Measurements from ENCODE around the gene GINS1. TPM values are rescaled to one million over a fixed set of nuclear protein-coding genes. Genes with fewer than 3 reads are reported as not detected.

Gene GINS1
- total and polyA plus RNA-seq, 2 donors (not counting 1 experiment from before 2014, with no cell fraction given): 0.61 to 2.0 TPM

DNA sequence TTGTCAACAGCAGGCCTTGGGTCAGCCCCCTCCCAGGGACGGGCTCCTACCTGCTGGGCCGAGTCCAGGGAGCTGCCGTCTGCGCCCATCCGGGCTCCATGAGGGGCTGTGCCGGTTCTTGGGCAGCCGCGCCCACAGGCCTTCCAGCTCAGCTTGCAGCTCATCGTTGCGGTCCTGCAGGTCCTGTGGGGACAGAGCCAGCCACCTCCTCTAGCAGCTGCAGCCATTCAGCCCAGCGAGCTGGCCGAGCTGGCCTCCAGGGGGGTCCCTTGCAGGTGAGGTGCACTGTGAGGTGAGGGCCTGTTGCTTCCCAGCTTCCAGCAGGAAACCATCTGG is 74.4 kb downstream of the GINS1 start:
- no peak overlapping the region for H3K27ac Mint-ChIP-seq
- DNase-seq (no peak), ATAC-seq (ENCODE audit: low read depth) (no peak)
- Histone ChIP-seq H3K36me3 (replicated peaks in 1 of 2; ENCODE audit: control extremely low read depth in 1 of 2, control insufficient read depth in 1 of 2, extremely low read depth in 1 of 2, insufficient read depth in 2 of 2, low read length in 1 of 2) (no peaks in the 10 kb centered on the region), H3K4me3 (ENCODE audit: control extremely low read depth in 1 of 5, extremely low read depth in 1 of 5, insufficient read depth in 1 of 5, low read depth in 2 of 5, low read length in 4 of 5) (no peak overlapping the region), H4K20me1 (ENCODE audit: control insufficient read depth, insufficient read depth, low read length, poor library complexity, severe bottlenecking) (no peaks in the 10 kb centered on the region), H3K4me1 (ENCODE audit: control insufficient read depth in 2 of 2, insufficient read depth in 2 of 2, low read length in 2 of 2) (peaks cover 0 to 7% of the 10 kb centered on the region in 2 donors), H3K4me2 (replicated peaks; ENCODE audit: low read depth, low read length, poor library complexity, severe bottlenecking) (no peak overlapping the region), H3K9ac (ENCODE audit: low read length) (no peak overlapping the region), H3K79me2 (ENCODE audit: control insufficient read depth, insufficient read depth, low read length) (no peaks in the 10 kb centered on the region), H3K9me3 (ENCODE audit: control extremely low read depth in 1 of 3, control insufficient read depth in 2 of 3, insufficient read depth in 1 of 3, low read length in 2 of 3) (no peaks in the 10 kb centered on the region), H3K27ac (ENCODE audit: low read length in 2 of 2) (no peak overlapping the region), H3K27me3 (replicated peaks in 1 of 4; ENCODE audit: control extremely low read depth in 1 of 4, control insufficient read depth in 3 of 4, insufficient read depth in 4 of 4, low read length in 3 of 4) (no peaks in the 10 kb centered on the region), H2AFZ (ENCODE audit: insufficient read depth, low read depth, low read length, poor library complexity, severe bottlenecking) (no peak overlapping the region)
- intact Hi-C loops (cut with micrococcal nuclease): no loop called here
- ChIA-PET POLR2A (interaction anchor here (0.7 kb wide), 1 partner anchor 110 kb away, joined by 3 read pairs; no protein-coding TSS in a partner anchor), CTCF (no interaction called here)
- H3K27me3 Mint-ChIP-seq: no peaks in the 10 kb centered on the region
- H3K9me3 Mint-ChIP-seq (ENCODE audit: insufficient read depth): no peaks in the 10 kb centered on the region
- H3K4me3 Mint-ChIP-seq: no peak overlapping the region
- WGBS (ENCODE audit: insufficient coverage): 93% methylated on average over 12 of the region's 12 CpGs
- TF ChIP-seq EZH2 (IDR thresholded peaks at IDR 0.05; ENCODE audit: borderline replicate concordance, insufficient read depth, low read depth, low read length, poor library complexity, severe bottlenecking) (no peak), CTCF (IDR thresholded peaks at IDR 0.05) (no peak)
- peaks cover 8% of the 10 kb centered on the region for H3K4me1 Mint-ChIP-seq

DNA sequence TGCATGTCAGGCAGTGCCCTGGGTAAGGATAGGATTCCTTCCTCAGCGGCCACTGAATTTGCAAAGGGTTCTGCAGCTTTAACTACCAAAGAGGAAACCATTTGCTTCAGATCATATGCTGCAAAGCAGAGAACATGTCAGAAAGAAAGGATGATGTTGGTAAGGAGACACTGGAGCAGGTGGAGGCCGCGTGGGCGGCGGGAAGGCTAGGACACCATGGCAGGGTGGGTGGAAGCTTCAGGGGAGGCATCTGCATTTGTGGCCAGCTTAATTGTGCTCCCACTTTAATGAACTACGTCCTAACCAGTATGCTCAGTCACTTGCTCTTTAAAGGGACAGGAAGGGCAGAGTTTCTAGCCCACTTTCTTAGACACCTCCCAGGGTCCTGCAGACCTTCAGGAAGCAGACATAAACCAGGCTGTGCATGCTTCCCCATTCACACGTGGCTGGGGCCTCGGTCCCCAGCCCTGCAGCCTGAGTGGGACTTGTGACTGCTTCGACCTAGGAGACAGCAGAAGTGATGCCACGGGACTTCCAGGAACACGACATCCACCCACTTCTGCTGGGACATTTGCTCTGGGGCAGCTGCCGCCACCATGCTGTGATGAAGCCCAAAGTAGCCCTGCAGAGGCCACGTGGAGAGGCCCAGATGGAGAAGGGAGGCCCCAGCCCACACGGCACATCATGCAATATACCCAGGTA is 76.1 kb downstream of the GINS1 start:
- H2AFZ ChIP-seq (ENCODE audit: insufficient read depth, low read depth, low read length, poor library complexity, severe bottlenecking): no peak overlapping the region
- peaks cover 0 to 7% of the 10 kb centered on the region in 2 donors for H3K4me1 ChIP-seq (ENCODE audit: control insufficient read depth in 2 of 2, insufficient read depth in 2 of 2, low read length in 2 of 2)
- H3K4me3 ChIP-seq (ENCODE audit: control extremely low read depth in 1 of 5, extremely low read depth in 1 of 5, insufficient read depth in 1 of 5, low read depth in 2 of 5, low read length in 4 of 5): no peak overlapping the region
- ChIA-PET CTCF (no interaction called here), POLR2A (no interaction called here)
- intact Hi-C loops (cut with micrococcal nuclease): no loop called here
- H3K79me2 ChIP-seq (ENCODE audit: control insufficient read depth, insufficient read depth, low read length): no peaks in the 10 kb centered on the region
- Mint-ChIP-seq H3K27ac (no peak overlapping the region), H3K4me3 (no peak overlapping the region), H3K4me1 (peaks cover 8% of the 10 kb centered on the region), H3K9me3 (ENCODE audit: insufficient read depth) (no peaks in the 10 kb centered on the region), H3K27me3 (no peaks in the 10 kb centered on the region)
- TF ChIP-seq CTCF (IDR thresholded peaks at IDR 0.05) (no peak), EZH2 (IDR thresholded peaks at IDR 0.05; ENCODE audit: borderline replicate concordance, insufficient read depth, low read depth, low read length, poor library complexity, severe bottlenecking) (no peak)
- no peaks in the 10 kb centered on the region for H4K20me1 ChIP-seq (ENCODE audit: control insufficient read depth, insufficient read depth, low read length, poor library complexity, severe bottlenecking)
- no peaks in the 10 kb centered on the region for H3K9me3 ChIP-seq (ENCODE audit: control extremely low read depth in 1 of 3, control insufficient read depth in 2 of 3, insufficient read depth in 1 of 3, low read length in 2 of 3)
- WGBS (ENCODE audit: insufficient coverage): 62% methylated on average over 12 of the region's 14 CpGs
- H3K27ac ChIP-seq (ENCODE audit: low read length in 2 of 2): no peak overlapping the region
- H3K36me3 ChIP-seq (replicated peaks in 1 of 2; ENCODE audit: control extremely low read depth in 1 of 2, control insufficient read depth in 1 of 2, extremely low read depth in 1 of 2, insufficient read depth in 2 of 2, low read length in 1 of 2): no peaks in the 10 kb centered on the region
- no peak overlapping the region for H3K9ac ChIP-seq (ENCODE audit: low read length)
- H3K4me2 ChIP-seq (replicated peaks; ENCODE audit: low read depth, low read length, poor library complexity, severe bottlenecking): no peak overlapping the region
- no peak for DNase-seq
- H3K27me3 ChIP-seq (replicated peaks in 1 of 4; ENCODE audit: control extremely low read depth in 1 of 4, control insufficient read depth in 3 of 4, insufficient read depth in 4 of 4, low read length in 3 of 4): no peaks in the 10 kb centered on the region
- ATAC-seq (ENCODE audit: low read depth): no peak

Data from B cell (primary cell).